Measurements from ENCODE around the gene CAMTA1.
A peak's percentile ranks its signal among the peaks of the same experiment; 100 is the strongest.

Gene CAMTA1

GRCh38 chr1:7248549-7249199 lies 463.4 kb downstream of the CAMTA1 start:
- no peak for DNase-seq

- DNase-seq: no peak
Measured at GRCh38 chr1:7249516-7249915, 464.3 kb downstream of the CAMTA1 start.

GRCh38 chr1:7250176-7250575 lies 464.9 kb downstream of the CAMTA1 start:
- DNase-seq: no peak

DNA sequence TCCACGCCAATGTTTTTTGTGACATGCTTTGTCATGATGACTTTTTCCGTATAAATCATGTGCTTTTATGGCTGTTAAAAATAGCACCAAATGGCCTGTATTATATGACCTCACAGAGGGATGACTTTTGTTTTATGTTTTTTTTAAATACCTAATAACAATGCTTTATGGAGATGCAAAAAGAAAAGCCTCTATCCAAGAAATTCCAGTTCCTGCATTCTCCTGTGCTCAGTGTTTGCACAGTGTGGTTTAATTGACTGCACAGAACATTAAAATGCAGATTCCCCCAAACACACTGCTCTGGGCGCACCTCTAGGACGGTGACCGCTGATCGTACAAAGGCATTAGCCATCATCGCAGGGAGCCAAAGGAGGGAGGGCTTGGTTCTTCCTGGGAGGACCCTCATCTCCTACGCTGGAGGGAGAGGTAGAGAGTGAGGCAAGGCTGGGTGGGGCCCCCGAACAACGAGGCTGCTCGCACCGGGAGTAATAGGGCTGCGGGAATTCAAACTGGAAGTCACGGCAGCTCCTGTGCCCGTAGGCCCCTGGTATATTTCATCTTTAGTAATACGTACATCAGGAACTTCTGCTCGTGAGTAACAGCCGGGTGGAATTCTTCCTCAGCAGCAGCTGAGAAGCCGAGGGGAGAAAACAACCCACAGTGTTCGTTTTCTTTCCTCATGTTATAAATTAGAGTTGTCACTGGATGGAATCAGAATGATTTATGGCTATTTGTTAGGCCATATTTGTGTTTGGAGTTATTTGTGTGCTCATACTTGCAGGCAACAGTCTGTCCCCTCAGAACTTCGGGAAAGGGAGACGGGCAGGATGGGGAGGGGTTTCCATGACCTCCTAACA lies 465.6 kb downstream of the CAMTA1 start:
- DNase-seq: no peak

DNA sequence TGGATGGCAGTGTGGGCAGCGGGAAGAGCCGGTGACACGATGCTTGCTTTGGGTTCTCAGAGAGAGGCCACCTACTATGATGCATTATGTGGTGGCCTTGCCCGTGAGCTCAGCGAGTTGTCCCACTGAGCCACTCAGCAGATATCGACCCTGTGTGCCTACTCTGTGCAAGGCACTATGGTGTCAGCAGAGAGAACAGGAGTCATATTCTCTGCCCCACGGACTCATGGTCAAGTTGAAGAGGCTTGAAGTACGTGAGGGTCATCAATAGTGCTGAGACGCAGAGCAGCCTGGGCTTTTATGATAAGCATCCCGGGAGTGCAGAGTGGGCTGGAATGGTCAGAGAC lies 466.2 kb downstream of the CAMTA1 start:
- DNase-seq: no peak

GRCh38 chr1:7252411-7253117 lies 467.3 kb downstream of the CAMTA1 start:
- no peak for DNase-seq

GRCh38 chr1:7253118-7253480 lies 467.8 kb downstream of the CAMTA1 start:
- no peak for DNase-seq

DNA sequence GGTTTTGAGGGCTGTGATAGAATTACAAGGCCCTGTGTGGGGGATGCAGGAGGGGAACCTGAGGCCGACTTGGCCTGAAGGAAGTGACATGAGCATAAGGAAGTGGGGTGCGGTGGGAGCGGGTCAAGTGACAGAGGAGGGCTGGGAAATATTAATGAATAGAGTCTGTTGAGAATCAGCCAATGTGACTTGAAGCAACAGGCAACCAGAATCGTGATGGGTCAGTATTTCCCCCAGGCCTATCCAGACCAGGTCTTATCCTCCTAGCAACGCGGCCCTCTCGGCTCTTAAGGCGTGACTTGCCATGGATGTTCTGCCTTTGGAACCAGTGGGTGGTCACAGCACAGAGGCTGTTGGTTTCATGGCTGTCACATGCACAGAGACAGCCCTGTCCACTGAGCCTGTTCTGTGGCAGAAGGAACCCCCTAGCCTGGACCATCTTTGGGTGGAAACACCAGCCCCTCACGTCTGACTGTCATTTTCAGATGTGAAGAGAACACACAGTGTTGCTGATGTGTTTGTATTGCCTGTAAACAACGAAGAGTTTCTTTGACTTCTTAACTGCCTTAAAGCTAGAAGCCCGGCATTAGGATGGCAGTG lies 468.8 kb downstream of the CAMTA1 start:
- no peak for DNase-seq

DNA sequence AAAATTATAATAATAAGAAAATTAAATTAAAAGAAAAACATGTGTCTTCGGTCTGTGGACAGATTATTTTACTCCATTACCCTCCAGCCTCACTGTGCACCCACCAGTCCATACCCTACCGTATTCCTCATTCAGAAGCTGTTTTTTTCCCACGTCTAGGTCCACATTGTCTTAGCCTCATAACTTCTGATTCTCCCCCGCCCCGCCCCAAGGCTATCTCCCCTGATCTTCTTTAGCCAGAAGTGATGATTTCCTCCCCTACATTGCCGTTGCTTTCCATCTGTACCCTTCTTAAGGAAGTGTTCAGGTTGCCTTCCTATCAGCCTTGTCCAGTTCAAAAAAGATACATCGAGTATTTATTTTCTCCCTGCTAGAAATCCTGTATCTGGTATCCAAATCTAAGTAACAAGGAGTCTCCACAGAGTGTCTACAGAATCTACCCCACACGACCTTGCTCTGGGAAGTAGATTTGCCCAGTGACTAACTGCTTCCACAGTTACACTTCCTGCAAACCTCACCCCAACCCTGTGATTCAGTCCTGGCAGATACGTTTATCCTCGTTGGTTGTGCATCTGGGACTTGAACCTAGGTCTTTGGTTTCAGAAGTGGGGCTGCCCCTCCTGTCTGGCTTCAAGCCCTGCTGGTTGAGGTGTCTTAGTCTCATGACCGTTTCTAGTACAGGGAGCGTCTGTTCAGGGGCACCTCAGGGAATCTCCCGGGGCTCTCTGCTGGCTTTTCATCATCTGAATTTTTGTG lies 470.2 kb downstream of the CAMTA1 start:
- DNase-seq: no peak

DNA sequence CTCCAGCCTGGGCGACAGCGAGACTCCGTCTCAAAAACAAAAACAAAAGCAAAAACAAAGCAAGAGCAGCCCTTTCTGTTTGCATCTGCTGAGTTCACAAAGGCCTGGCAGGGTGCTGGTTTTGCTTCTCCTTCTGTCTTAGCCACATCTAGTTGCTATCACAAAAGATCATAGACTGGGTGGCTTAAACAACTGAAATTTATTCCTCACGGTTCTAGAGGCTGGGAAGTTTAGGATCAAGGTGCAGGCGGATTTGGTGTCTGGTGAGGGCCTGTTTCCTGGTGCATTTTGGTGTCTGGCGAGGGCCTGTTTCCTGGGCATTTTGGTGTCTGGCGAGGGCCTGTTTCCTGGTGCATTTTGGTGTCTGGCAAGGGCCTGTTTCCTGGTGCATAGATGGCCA lies 471.3 kb downstream of the CAMTA1 start:
- no peak for DNase-seq

- DNase-seq: no peak
Measured at GRCh38 chr1:7257225-7257624, 472.0 kb downstream of the CAMTA1 start.

- no peak for DNase-seq
Measured at GRCh38 chr1:7258589-7259135, 473.4 kb downstream of the CAMTA1 start.

GRCh38 chr1:7259955-7260354 lies 474.7 kb downstream of the CAMTA1 start:
- no peak for DNase-seq

DNA sequence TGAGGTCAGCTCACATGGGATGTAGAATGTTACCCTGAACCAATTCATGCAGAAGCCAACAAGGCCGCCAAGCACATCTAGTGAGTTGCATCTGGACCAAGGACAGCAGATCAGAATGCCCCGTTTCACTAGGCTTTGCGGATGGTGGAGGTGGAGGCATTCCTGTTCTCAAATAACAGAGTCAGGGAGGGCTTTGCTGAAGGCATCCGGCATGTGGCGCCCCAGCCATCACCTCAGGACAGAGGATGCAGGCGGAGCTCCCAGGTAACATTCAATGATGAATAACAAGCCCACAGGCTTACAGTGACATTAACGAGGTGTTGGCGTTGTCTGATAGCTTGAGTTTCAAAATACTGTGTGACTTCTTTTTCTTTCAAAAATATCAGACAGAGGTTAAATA lies 476.2 kb downstream of the CAMTA1 start:
- DNase-seq: no peak

DNA sequence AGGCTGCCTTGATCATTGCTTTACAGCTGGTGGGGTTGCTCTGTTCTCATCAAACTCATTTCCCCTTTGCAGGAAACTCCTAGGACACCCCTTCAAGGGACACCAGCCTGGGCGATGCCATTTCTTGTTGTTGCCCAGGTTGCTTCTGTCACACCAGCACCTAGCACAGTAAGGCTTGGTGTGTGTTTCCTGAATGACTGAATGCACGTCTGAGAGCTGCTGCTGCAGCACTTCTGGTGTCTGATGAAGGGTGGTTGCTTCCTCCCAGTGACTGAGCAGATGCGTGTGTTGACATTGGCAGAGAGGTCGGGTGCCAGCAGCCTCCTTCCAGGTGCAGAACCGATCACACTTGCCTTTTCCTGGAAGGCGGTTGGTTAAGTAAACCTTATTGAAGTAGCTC lies 477.4 kb downstream of the CAMTA1 start:
- DNase-seq: no peak

- no peak for DNase-seq
Measured at GRCh38 chr1:7263021-7263960, 478.0 kb downstream of the CAMTA1 start.

- DNase-seq: no peak
Measured at GRCh38 chr1:7264101-7264500, 478.8 kb downstream of the CAMTA1 start.

DNA sequence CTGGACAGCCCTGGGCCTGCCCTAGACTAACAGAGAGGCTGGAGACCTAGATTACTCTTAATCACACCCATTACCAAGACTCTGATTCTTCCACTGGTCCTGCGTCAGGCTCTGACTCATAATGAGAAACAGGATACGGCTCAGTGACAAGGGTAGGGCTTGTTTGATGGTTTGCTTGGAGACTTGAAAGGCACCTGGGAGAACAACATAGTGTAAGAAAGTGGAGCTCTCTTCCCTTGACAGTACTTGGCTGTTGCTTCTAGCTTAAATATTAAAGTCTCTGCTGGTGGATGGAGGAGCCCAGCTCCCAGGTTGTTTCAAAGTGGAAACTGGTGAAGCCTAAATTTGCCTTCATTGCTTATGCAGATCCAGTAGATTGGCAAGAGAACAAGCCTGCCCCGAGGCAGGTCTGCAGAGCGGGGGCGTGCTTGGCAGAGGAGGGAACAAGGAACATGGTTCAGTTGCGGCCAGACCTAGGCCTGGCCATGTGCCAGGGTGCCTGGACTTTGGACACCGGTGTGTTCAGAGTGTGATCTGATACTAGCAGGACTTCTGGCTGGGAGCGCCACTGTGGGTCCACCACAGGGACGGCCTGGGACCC lies 480.6 kb downstream of the CAMTA1 start:
- DNase-seq: peak; percentile 83

DNA sequence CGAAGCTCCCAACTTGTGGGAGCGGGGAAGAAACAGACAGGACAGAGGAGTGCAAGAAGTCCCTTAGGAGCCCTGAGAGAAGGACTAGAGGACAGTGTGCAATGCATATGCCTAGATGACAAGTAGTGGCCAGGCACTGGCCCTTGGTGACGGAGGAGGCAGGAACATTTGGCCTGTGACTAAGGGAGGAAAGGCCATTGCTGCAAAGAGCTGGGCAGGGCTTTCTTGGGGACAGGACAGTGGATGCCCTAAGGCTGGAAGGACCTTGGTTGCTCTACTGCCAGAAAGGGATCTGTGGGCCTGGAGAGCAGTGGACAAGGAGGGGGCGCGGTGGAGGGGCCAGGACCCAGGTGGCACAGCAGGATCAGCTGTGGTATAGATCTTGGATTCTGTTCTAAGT lies 481.3 kb downstream of the CAMTA1 start:
- no peak for DNase-seq

DNA sequence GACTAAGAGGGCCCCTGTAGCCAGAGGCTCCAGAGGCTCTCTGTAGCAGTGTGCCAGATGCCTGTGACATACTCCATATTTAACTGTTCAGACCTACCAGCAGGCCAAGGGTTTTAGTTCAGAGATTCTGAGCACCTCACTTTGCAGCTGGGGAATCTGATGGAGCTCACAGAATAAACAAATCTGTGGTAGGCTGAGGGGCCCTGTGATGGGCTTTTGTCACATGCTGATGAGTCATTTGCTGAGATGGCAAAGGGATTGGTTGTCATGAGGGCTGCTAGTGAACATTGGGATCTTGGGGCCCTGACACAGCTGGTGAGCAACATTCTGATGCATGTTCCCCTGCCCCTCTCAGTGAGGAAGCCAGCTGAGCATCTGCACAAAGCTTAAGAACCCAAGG lies 482.2 kb downstream of the CAMTA1 start:
- no peak for DNase-seq

DNA sequence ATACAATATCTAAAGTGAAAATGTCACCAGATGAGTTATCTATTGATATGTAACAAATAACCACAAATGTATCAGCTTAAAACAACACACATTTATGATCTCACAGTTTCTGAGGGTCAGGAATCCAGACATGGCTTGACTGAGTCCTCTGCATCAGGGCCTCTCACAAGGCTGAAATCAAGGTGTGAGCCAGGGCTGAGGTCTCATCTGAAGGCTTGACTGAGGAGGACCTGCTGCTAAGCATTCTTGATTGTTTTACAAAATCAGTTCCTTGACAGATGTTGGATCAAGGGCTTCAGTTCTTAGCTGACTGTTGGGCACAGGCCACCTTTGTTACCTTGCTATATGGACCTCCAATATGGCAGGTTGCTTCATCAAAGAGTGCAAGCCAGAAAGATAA lies 483.7 kb downstream of the CAMTA1 start:
- DNase-seq: no peak

Measured in NCI-H526 treated with DMSO at 0.1 percent for 48 hours (cell line).